GM12874 (cell line): ENCODE measurements around the gene MCAT.
A peak's percentile ranks its signal among the peaks of the same experiment; 100 is the strongest.

ENCODE experiments used
- TF ChIP-seq, protein P1 (sequence below): IDR thresholded peaks from 2 replicates; pipeline ENCODE4 v1.5.1; 2011; ENCODE audit warnings: low read depth, mild to moderate bottlenecking, control low read depth, low read length, moderate library complexity; ENCODE audit not compliant: insufficient read depth

Gene MCAT

DNA sequence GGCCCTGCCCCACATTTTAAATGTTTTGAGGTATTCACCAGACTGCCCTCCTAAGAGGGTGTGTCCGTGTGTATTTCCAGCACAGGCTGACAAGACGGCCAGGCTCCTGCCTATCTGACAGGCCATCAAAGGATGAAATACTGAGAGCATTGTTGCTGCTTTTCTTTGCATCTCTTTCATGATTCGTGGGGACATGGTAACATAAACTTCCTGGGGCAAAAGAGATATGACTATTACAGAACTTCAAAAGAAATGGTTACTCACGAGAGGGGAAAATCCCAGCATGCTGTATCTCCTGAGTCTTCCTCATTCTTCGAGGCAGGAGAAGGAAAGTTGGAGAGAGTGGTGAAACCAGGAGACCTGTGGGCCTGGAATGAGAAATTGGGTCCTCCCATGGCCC, 43.0 kb downstream of the MCAT start:
- TF ChIP-seq, protein P1, sequence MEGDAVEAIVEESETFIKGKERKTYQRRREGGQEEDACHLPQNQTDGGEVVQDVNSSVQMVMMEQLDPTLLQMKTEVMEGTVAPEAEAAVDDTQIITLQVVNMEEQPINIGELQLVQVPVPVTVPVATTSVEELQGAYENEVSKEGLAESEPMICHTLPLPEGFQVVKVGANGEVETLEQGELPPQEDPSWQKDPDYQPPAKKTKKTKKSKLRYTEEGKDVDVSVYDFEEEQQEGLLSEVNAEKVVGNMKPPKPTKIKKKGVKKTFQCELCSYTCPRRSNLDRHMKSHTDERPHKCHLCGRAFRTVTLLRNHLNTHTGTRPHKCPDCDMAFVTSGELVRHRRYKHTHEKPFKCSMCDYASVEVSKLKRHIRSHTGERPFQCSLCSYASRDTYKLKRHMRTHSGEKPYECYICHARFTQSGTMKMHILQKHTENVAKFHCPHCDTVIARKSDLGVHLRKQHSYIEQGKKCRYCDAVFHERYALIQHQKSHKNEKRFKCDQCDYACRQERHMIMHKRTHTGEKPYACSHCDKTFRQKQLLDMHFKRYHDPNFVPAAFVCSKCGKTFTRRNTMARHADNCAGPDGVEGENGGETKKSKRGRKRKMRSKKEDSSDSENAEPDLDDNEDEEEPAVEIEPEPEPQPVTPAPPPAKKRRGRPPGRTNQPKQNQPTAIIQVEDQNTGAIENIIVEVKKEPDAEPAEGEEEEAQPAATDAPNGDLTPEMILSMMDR = no peak

DNA sequence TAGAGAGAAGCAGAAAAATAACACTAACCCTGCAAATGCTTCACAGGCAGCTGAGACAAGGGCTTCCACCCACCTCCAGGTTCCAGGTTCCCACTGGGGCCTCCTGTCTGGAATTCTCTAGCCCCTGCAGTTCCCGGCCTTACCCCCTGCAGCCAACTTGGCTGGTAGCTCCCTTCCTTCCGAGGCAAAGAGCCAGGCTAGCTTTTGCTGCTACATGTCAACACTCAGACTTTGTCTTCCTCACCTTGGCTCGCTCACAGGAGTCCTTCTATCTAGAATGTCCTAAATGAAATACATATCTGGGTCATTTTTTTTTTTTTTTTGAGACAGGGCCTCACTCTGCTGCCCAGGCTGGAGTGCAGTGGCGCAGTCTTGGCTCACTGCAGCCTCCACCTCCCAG, 44.1 kb downstream of the MCAT start:
- TF ChIP-seq, protein P1 = no peak

DNA sequence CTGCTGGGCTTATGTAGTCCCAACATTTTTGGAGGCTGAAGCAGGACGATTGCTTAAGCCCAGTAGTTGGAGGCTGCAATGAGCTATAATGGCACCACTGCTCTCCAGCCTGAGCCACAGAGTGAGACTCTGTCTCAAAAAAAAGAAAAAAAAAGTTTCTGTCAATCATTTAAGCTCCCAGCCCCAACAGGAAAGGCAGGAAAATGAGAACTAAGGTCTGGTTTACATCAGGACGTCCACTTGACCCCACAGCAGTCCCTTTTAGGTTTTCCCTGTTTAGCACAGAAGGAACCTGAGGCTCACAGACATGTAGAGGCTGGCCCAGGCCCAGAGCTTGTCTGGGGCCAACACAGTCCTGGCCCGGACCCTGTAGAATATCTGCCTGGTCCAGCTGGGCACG, 44.8 kb downstream of the MCAT start:
- TF ChIP-seq, protein P1 = no peak

DNA sequence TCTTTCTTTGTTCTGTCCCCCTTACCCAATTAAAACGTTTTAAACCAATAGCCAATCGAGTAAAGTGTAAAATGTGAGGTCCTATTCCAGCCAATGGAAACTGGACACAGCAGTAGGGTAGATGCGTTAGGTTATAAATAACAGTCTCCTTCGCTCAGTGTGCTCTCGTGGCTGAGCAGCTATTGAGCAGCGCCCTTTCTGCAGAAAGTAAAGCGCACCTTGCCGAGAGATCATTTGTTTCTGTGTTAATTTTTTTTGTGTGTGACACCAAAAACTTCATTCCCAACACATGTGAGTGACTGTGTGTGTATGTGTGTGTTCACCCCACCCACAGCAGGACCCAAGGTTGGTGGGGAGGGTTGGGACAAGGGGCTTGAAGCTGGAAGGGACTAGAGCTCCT, 46.8 kb downstream of the MCAT start:
- TF ChIP-seq, protein P1 = no peak

DNA sequence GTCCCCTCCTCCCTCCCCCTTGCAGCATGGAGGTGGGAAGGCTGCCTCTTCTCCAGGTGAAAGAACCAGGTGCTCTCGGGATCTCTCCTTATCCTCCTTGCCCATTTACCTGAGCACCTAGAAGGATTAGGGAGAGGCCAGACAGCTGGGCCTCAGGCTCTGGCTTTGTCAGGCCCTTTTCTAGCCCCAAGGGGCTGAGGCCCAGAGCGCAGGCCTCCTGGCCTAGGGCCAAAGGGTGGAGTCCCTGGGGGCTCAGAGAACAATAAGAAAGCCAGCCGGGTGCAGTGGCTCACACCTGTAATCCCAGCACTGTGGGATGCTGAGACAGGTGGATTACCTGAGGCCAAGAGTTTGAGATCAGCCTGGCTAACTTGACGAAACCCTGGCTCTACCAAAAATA, 48.6 kb downstream of the MCAT start:
- TF ChIP-seq, protein P1 = no peak

DNA sequence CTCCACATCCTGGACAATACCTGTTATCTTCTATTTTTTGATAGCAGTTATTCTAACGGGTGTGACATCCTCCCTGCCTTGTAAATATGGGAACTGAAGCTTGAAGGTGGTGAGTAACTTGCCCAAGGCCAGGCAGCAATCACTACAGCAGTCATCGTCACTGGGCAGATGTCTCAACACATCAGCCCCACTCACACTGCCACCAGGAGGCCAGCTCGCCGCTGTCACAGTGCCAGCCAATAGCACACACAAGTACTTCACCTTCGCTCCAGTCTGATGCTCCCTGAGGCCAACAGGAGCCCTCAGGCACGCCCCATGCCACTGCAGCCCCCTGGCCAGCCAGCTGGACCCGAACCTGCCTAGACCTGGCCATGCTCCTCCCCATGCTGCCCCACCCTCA, 49.1 kb downstream of the MCAT start:
- TF ChIP-seq, protein P1 = 0 out of 2 replicates have a peak, but pooled peaks have one; percentile 5

DNA sequence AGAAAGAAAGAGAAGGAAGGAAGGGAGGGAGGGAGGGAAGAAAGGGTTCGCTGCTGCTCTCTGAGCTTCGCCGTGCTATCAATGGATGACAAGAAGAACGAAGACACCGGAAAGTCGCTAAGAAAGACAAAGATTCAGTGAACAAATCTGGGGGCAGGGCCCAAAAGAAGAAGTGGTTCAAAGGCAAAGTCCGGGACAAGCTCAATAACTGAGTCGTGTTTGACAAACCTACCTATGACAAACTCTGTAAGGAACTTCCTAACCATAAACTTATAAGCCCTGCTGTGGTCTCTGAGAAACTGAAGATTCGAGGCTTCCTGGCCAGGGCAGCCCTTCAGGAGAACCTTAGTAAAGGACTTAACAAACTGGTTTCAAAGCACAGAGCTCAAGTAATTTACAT, 51.1 kb downstream of the MCAT start:
- TF ChIP-seq, protein P1 = no peak
